Stimulated activated CD4-positive, alpha-beta T cell treated with anti-CD3 and anti-CD28 coated beads, Interleukin-1b, Interleukin-23, amount 100 ng/mL, for 1 hour (primary cell): ENCODE measurements around the gene PHKA2.
"Not testable (repeated sequence)": the region's sequence is repeated elsewhere in the genome, so short reads cannot be mapped to it uniquely, and the experiment has no call there.

Experiments
- DNase-seq, 2 donors: peaks; one replicate each; pipeline ENCODE4 v3.0.0-alpha.2; 2020; ENCODE audit warnings: low read depth in 2 of 2

PHKA2 gene

GRCh38 chrX:18983666-18984380 lies at the start of gene PHKA2:
PHKA2 (minus strand) TSS chrX:18984114; CDS start chrX:18983932, 182 bp downstream.
- no peak for DNase-seq

GRCh38 chrX:19030805-19031204 lies 46.9 kb upstream of the PHKA2 start:
- no peak for DNase-seq

- no peak for DNase-seq
Measured at GRCh38 chrX:19028560-19028959, 44.6 kb upstream of the PHKA2 start.

- no peak for DNase-seq
Measured at GRCh38 chrX:19024366-19024765, 40.5 kb upstream of the PHKA2 start.

- DNase-seq = no peak
Measured at GRCh38 chrX:19019996-19020395, 36.1 kb upstream of the PHKA2 start.

GRCh38 chrX:19017271-19017670 lies 33.4 kb upstream of the PHKA2 start:
- no peak for DNase-seq

- not testable (repeated sequence) for DNase-seq
Measured at GRCh38 chrX:19016614-19017013, 32.7 kb upstream of the PHKA2 start.

- DNase-seq = no peak
Measured at GRCh38 chrX:19007868-19008267, 24.0 kb upstream of the PHKA2 start.

GRCh38 chrX:19007011-19007410 lies 23.1 kb upstream of the PHKA2 start:
- DNase-seq = no peak

GRCh38 chrX:19005909-19006308 lies 22.0 kb upstream of the PHKA2 start:
- DNase-seq = no peak

- no peak for DNase-seq
Measured at GRCh38 chrX:19003756-19004155, 19.8 kb upstream of the PHKA2 start.

- no peak for DNase-seq
Measured at GRCh38 chrX:18998653-18999052, 14.7 kb upstream of the PHKA2 start.

- no peak for DNase-seq
Measured at GRCh38 chrX:18997916-18998315, 14.0 kb upstream of the PHKA2 start.

GRCh38 chrX:18996536-18996935 lies 12.6 kb upstream of the PHKA2 start:
- DNase-seq = no peak

- no peak for DNase-seq
Measured at GRCh38 chrX:18995221-18995620, 11.3 kb upstream of the PHKA2 start.

- no peak for DNase-seq
Measured at GRCh38 chrX:18994713-18995112, 10.8 kb upstream of the PHKA2 start.

- no peak for DNase-seq
Measured at GRCh38 chrX:18992829-18993228, 8.9 kb upstream of the PHKA2 start.

GRCh38 chrX:18985186-18985435 lies 1.2 kb upstream of the PHKA2 start:
- no peak for DNase-seq

GRCh38 chrX:18984381-18985185 lies 669 bp upstream of the PHKA2 start:
- peak; percentile 72 to 73 for DNase-seq

GRCh38 chrX:18981124-18981807 lies 2.6 kb downstream of the PHKA2 start:
- no peak for DNase-seq

GRCh38 chrX:18980262-18980661 lies 3.7 kb downstream of the PHKA2 start:
- not testable (repeated sequence) for DNase-seq

- no peak for DNase-seq
Measured at GRCh38 chrX:18974993-18975392, 8.9 kb downstream of the PHKA2 start.
